ENCODE results near the gene PRAME.

GRCh38 chr22:22508274-22509176, 50.5 kb downstream of the PRAME start, which contains the start of gene ZNF280B:
- TF ChIP-seq, protein P1, sequence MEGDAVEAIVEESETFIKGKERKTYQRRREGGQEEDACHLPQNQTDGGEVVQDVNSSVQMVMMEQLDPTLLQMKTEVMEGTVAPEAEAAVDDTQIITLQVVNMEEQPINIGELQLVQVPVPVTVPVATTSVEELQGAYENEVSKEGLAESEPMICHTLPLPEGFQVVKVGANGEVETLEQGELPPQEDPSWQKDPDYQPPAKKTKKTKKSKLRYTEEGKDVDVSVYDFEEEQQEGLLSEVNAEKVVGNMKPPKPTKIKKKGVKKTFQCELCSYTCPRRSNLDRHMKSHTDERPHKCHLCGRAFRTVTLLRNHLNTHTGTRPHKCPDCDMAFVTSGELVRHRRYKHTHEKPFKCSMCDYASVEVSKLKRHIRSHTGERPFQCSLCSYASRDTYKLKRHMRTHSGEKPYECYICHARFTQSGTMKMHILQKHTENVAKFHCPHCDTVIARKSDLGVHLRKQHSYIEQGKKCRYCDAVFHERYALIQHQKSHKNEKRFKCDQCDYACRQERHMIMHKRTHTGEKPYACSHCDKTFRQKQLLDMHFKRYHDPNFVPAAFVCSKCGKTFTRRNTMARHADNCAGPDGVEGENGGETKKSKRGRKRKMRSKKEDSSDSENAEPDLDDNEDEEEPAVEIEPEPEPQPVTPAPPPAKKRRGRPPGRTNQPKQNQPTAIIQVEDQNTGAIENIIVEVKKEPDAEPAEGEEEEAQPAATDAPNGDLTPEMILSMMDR (conservative IDR thresholded peaks at IDR 0.05 in 1 of 2, IDR thresholded peaks at IDR 0.05 in 1 of 2; ENCODE audit: low read depth in 1 of 2, low read length in 2 of 2) = peak; percentile 37 to 68
- no peak for TF ChIP-seq EZH2 (IDR thresholded peaks at IDR 0.05; ENCODE audit: low read length, missing control alignments)

Measured in fibroblast of lung (primary cell).